WTC11 (cell line): ENCODE measurements around the gene ENTHD1. TPM values are rescaled to one million over a fixed set of nuclear protein-coding genes. Genes with fewer than 3 reads are reported as not detected.

Source experiments
- ATAC-seq: fragments of 200-7000 bp; cut with Tn5 transposase; 2 replicates; pipeline ENCODE4 v1.10.0; 2021; ENCODE audit warnings: mild to moderate bottlenecking, moderate library complexity
- CTCF ChIA-PET: fragments of 300-600 bp; sonication (Branson Sonifier 250); formaldehyde crosslinking; loops from one replicate; lab custom pipeline; 2021; ENCODE audit warnings: antibody characterized with exemption; lab: Charles Lee
- POLR2A ChIA-PET: fragments of 350-600 bp; sonication (Branson Sonifier 250); formaldehyde crosslinking; loops from one replicate; lab custom pipeline; 2021; ENCODE audit warnings: antibody characterized with exemption; lab: Charles Lee
- DNase-seq: peaks from one replicate; pipeline ENCODE4 v3.0.0; 2021; ENCODE audit warnings: low spot score
- H3K27ac Mint-ChIP-seq: 2 replicates; pipeline ENCODE4 v1.8.0; 2021; ENCODE audit warnings: mixed read lengths
- H3K27me3 Mint-ChIP-seq: 2 replicates; pipeline ENCODE4 v1.8.0; 2021; ENCODE audit warnings: low read depth, mild to moderate bottlenecking, moderate library complexity, mixed read lengths
- H3K36me3 Mint-ChIP-seq: 2 replicates; pipeline ENCODE4 v1.8.0; 2021; ENCODE audit warnings: mixed read lengths
- H3K4me1 Mint-ChIP-seq: 2 replicates; pipeline ENCODE4 v1.8.0; 2022; ENCODE audit warnings: mixed read lengths
- H3K4me3 Mint-ChIP-seq: 2 replicates; pipeline ENCODE4 v1.8.0; 2021; ENCODE audit warnings: mild to moderate bottlenecking, moderate library complexity, mixed read lengths
- H3K9me3 Mint-ChIP-seq: 2 replicates; pipeline ENCODE4 v1.8.0; 2021; ENCODE audit warnings: mixed read lengths
- ATF1 ChIP-seq: sonication (generic); formaldehyde crosslinking; IDR thresholded peaks from 2 replicates; pipeline ENCODE4 v1.8.1; 2023; ENCODE audit warnings: mild to moderate bottlenecking, moderate library complexity, missing genetic modification reagents
- ESRRA ChIP-seq: sonication (generic); formaldehyde crosslinking; IDR thresholded peaks from 2 replicates; pipeline ENCODE4 v1.8.1; 2022; ENCODE audit warnings: mild to moderate bottlenecking, missing genetic modification reagents, borderline replicate concordance
- GRHL2 ChIP-seq: fragments of 250-450 bp; sonication (Bioruptor Pico); IDR thresholded peaks from 2 replicates; pipeline ENCODE4 v1.8.0; 2022; ENCODE audit warnings: mild to moderate bottlenecking, moderate library complexity; ENCODE audit not compliant: insufficient replicate concordance, severe bottlenecking
- HMGA2 ChIP-seq: fragments of 250-450 bp; sonication (Bioruptor Pico); IDR thresholded peaks from 2 replicates; pipeline ENCODE4 v1.4.0; 2021; ENCODE audit warnings: mild to moderate bottlenecking, moderate library complexity
- JUN ChIP-seq: sonication (generic); formaldehyde crosslinking; IDR thresholded peaks from 2 replicates; pipeline ENCODE4 v1.8.0; 2023; ENCODE audit warnings: mild to moderate bottlenecking, missing genetic modification reagents
- MYBL2 ChIP-seq: sonication (generic); formaldehyde crosslinking; IDR thresholded peaks from 2 replicates; pipeline ENCODE4 v1.8.1; 2023; ENCODE audit warnings: mild to moderate bottlenecking, moderate library complexity, missing genetic modification reagents
- NFE2L1 ChIP-seq: sonication (generic); formaldehyde crosslinking; IDR thresholded peaks from 2 replicates; pipeline ENCODE4 v1.8.1; 2023; ENCODE audit warnings: missing genetic modification reagents
- NFYB ChIP-seq: sonication (generic); formaldehyde crosslinking; conservative IDR thresholded peaks from 2 replicates; pipeline ENCODE4 v1.8.0; 2022; ENCODE audit warnings: low read depth, missing genetic modification reagents
- NR2C2 ChIP-seq: sonication (generic); formaldehyde crosslinking; IDR thresholded peaks from 2 replicates; pipeline ENCODE4 v1.8.0; 2022; ENCODE audit warnings: mild to moderate bottlenecking, missing genetic modification reagents
- OVOL2 ChIP-seq: fragments of 250-450 bp; sonication (Bioruptor Pico); IDR thresholded peaks from 2 replicates; pipeline ENCODE4 v1.9.0; 2021; ENCODE audit warnings: mild to moderate bottlenecking, borderline replicate concordance
- RORB ChIP-seq: fragments of 250-450 bp; sonication (Bioruptor Pico); IDR thresholded peaks from 2 replicates; pipeline ENCODE4 v1.9.0; 2021; ENCODE audit warnings: mild to moderate bottlenecking
- ZBTB21 ChIP-seq: sonication (generic); formaldehyde crosslinking; IDR thresholded peaks from 2 replicates; pipeline ENCODE4 v1.8.1; 2023; ENCODE audit warnings: mild to moderate bottlenecking, missing genetic modification reagents, borderline replicate concordance
- ZNF219 ChIP-seq: sonication (generic); formaldehyde crosslinking; IDR thresholded peaks from 2 replicates; pipeline ENCODE4 v1.8.0; 2023; ENCODE audit warnings: missing genetic modification reagents, mild to moderate bottlenecking, borderline replicate concordance
- ZNF263 ChIP-seq: sonication (generic); formaldehyde crosslinking; IDR thresholded peaks from 2 replicates; pipeline ENCODE4 v1.8.1; 2022; ENCODE audit warnings: low read depth, mild to moderate bottlenecking, moderate library complexity, missing genetic modification reagents
- total RNA-seq: library from RNA; stranded (reverse); gene quantifications from 3 replicates; pipeline ENCODE4 v1.2.3, GENCODE V29; 2021
- TF ChIP-seq, protein P1 (sequence below): fragments of 250-450 bp; sonication (Bioruptor Pico); IDR thresholded peaks from 2 replicates; pipeline ENCODE4 v1.8.0; 2021; ENCODE audit warnings: mild to moderate bottlenecking
- TF ChIP-seq, protein P2 (sequence below): sonication (generic); formaldehyde crosslinking; IDR thresholded peaks from 2 replicates; pipeline ENCODE4 v1.8.0; 2022; ENCODE audit warnings: mild to moderate bottlenecking, missing genetic modification reagents
- TF ChIP-seq, protein P3 (sequence below): sonication (generic); formaldehyde crosslinking; conservative IDR thresholded peaks from 2 replicates; pipeline ENCODE4 v1.8.1; 2022; ENCODE audit warnings: mild to moderate bottlenecking, missing genetic modification reagents
- TF ChIP-seq, protein P4 (sequence below): sonication (generic); formaldehyde crosslinking; IDR thresholded peaks from 2 replicates; pipeline ENCODE4 v1.8.1; 2022; ENCODE audit warnings: low read depth, mild to moderate bottlenecking, moderate library complexity, missing genetic modification reagents, borderline replicate concordance
- TF ChIP-seq, protein P5 (sequence below): fragments of 250-450 bp; sonication (Bioruptor Pico); IDR thresholded peaks from 2 replicates; pipeline ENCODE4 v1.9.0; 2021; ENCODE audit warnings: mild to moderate bottlenecking
- TF ChIP-seq, protein P6 (sequence below): sonication (generic); formaldehyde crosslinking; conservative IDR thresholded peaks from 2 replicates; pipeline ENCODE4 v1.8.1; 2023; ENCODE audit warnings: mild to moderate bottlenecking, low read depth, missing genetic modification reagents, moderate library complexity
- TF ChIP-seq, protein P7 (sequence below): sonication (generic); formaldehyde crosslinking; IDR thresholded peaks from 2 replicates; pipeline ENCODE4 v1.8.0; 2023; ENCODE audit warnings: missing genetic modification reagents
- TF ChIP-seq, protein P8 (sequence below): sonication (generic); formaldehyde crosslinking; IDR thresholded peaks from 2 replicates; pipeline ENCODE4 v1.8.1; 2023; ENCODE audit warnings: mild to moderate bottlenecking, missing genetic modification reagents, moderate library complexity

ENTHD1 gene
- total RNA-seq, 1 experiment from 2014 or later: not detected

DNA sequence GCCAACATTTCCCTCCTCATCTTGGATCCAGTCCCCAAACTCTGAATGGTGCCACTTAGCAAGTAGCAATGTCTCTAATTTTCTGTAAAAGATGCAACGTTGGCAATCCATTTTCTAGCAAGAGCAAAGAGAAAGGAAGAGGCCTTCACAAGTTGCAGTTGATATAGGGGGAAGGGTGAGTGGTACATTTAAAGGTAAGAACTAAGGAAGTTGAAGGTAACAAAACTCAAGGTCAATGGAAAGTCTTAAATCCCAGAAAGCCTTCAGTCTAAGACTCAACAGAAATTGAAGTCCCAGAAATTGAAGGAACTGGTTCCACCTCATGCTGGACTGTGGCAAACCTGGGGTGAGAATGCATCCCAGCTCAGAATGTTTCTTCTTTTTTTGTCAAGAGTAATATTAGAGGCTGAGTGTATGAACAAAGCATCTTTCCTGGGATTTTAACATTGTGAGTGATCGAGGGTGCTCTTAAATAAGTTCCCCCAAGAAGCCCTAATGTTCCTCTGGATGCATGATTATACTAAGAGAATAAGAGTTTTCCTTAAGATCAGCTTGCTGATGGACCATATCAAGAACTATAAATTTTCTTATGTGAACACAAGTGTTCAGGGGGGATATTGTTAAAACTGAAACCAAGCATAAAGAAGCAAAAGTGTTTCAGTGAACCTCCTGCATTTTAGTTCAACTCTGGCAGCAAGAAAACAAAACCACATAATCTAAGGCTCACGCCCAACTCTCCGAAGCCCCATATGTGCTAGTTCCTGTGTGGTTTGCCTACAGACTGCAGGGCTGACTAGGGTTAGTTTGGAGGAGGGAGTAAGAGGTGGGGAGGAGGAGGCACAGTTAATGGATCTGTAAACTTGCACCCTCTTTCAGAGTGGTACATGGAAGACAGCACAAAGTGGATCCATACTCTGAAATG lies 7.0 kb upstream of the ENTHD1 start, which contains the start of gene GRAP2:
TSS of gene GRAP2 (plus strand) at position 779 of the 922 bp plus-strand sequence. CDS start 46,023 bp downstream, outside the sequence.
- Mint-ChIP-seq H3K4me3 (no peak within 1 kb of the TSS), H3K4me1 (peaks cover 1% of the 10 kb centered on the region; the same call in 1 of the 2 replicates), H3K9me3 (no peaks in the 10 kb centered on the region), H3K36me3 (no peaks in the 10 kb centered on the region), H3K27me3 (peaks cover 3% of the 10 kb centered on the region), H3K27ac (no peak within 1 kb of the TSS)
- ChIA-PET CTCF (no interaction called here), POLR2A (no interaction called here)
- ATAC-seq (no peak), DNase-seq (no peak)
- no peak for TF ChIP-seq RORB
- no peak for TF ChIP-seq ESRRA (CRISPR knock-in tag)
- TF ChIP-seq HMGA2 (CRISPR knock-in tag): no peak
- TF ChIP-seq ZNF263 (CRISPR knock-in tag): no peak
- TF ChIP-seq, protein P1, sequence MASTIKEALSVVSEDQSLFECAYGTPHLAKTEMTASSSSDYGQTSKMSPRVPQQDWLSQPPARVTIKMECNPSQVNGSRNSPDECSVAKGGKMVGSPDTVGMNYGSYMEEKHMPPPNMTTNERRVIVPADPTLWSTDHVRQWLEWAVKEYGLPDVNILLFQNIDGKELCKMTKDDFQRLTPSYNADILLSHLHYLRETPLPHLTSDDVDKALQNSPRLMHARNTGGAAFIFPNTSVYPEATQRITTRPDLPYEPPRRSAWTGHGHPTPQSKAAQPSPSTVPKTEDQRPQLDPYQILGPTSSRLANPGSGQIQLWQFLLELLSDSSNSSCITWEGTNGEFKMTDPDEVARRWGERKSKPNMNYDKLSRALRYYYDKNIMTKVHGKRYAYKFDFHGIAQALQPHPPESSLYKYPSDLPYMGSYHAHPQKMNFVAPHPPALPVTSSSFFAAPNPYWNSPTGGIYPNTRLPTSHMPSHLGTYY (CRISPR knock-in tag): no peak
- TF ChIP-seq, protein P2, sequence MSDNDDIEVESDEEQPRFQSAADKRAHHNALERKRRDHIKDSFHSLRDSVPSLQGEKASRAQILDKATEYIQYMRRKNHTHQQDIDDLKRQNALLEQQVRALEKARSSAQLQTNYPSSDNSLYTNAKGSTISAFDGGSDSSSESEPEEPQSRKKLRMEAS: no peak
- no peak for TF ChIP-seq JUN (CRISPR knock-in tag)
- TF ChIP-seq NR2C2 (CRISPR knock-in tag): no peak
- TF ChIP-seq, protein P3, sequence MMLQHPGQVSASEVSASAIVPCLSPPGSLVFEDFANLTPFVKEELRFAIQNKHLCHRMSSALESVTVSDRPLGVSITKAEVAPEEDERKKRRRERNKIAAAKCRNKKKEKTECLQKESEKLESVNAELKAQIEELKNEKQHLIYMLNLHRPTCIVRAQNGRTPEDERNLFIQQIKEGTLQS (CRISPR knock-in tag): no peak
- no peak for TF ChIP-seq ATF1 (CRISPR knock-in tag)
- TF ChIP-seq MYBL2 (CRISPR knock-in tag): no peak
- TF ChIP-seq, protein P4, sequence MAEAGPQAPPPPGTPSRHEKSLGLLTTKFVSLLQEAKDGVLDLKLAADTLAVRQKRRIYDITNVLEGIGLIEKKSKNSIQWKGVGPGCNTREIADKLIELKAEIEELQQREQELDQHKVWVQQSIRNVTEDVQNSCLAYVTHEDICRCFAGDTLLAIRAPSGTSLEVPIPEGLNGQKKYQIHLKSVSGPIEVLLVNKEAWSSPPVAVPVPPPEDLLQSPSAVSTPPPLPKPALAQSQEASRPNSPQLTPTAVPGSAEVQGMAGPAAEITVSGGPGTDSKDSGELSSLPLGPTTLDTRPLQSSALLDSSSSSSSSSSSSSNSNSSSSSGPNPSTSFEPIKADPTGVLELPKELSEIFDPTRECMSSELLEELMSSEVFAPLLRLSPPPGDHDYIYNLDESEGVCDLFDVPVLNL: no peak
- no peak for TF ChIP-seq NFE2L1 (CRISPR knock-in tag)

DNA sequence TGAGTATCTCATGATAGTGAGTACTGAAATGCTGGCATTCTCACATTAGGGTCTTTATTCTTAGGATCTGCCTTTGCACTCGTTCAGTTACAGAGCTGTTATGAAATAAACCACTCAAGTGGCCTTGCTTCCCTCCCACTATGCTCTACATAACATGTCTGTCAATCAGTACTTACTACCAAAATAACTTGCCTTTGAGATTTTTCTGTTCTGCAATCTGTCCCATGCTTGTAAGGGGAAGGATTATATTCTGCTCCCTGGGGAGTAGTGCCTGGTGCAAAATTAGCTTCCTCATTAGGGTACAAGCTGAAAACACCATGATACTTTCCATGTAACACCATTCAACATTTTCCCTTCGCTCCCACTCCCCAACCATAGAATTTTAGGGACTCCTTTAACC lies 5.4 kb upstream of the ENTHD1 start:
- ChIA-PET POLR2A (no interaction called here), CTCF (no interaction called here)
- Mint-ChIP-seq H3K36me3 (no peaks in the 10 kb centered on the region), H3K4me1 (no peaks in the 10 kb centered on the region), H3K27me3 (peaks cover 3% of the 10 kb centered on the region), H3K9me3 (no peaks in the 10 kb centered on the region), H3K4me3 (no peak overlapping the region), H3K27ac (no peak overlapping the region)
- DNase-seq (no peak), ATAC-seq (no peak)
- TF ChIP-seq HMGA2 (CRISPR knock-in tag) (no peak), ATF1 (CRISPR knock-in tag) (no peak), ZBTB21 (no peak), NFYB (CRISPR knock-in tag) (no peak), GRHL2 (no peak), ZNF219 (no peak), NR2C2 (CRISPR knock-in tag) (no peak), OVOL2 (no peak), ESRRA (CRISPR knock-in tag) (no peak)
- TF ChIP-seq, protein P5, sequence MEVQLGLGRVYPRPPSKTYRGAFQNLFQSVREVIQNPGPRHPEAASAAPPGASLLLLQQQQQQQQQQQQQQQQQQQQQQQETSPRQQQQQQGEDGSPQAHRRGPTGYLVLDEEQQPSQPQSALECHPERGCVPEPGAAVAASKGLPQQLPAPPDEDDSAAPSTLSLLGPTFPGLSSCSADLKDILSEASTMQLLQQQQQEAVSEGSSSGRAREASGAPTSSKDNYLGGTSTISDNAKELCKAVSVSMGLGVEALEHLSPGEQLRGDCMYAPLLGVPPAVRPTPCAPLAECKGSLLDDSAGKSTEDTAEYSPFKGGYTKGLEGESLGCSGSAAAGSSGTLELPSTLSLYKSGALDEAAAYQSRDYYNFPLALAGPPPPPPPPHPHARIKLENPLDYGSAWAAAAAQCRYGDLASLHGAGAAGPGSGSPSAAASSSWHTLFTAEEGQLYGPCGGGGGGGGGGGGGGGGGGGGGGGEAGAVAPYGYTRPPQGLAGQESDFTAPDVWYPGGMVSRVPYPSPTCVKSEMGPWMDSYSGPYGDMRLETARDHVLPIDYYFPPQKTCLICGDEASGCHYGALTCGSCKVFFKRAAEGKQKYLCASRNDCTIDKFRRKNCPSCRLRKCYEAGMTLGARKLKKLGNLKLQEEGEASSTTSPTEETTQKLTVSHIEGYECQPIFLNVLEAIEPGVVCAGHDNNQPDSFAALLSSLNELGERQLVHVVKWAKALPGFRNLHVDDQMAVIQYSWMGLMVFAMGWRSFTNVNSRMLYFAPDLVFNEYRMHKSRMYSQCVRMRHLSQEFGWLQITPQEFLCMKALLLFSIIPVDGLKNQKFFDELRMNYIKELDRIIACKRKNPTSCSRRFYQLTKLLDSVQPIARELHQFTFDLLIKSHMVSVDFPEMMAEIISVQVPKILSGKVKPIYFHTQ (CRISPR knock-in tag): no peak
- TF ChIP-seq, protein P6, sequence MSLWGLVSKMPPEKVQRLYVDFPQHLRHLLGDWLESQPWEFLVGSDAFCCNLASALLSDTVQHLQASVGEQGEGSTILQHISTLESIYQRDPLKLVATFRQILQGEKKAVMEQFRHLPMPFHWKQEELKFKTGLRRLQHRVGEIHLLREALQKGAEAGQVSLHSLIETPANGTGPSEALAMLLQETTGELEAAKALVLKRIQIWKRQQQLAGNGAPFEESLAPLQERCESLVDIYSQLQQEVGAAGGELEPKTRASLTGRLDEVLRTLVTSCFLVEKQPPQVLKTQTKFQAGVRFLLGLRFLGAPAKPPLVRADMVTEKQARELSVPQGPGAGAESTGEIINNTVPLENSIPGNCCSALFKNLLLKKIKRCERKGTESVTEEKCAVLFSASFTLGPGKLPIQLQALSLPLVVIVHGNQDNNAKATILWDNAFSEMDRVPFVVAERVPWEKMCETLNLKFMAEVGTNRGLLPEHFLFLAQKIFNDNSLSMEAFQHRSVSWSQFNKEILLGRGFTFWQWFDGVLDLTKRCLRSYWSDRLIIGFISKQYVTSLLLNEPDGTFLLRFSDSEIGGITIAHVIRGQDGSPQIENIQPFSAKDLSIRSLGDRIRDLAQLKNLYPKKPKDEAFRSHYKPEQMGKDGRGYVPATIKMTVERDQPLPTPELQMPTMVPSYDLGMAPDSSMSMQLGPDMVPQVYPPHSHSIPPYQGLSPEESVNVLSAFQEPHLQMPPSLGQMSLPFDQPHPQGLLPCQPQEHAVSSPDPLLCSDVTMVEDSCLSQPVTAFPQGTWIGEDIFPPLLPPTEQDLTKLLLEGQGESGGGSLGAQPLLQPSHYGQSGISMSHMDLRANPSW: no peak
- TF ChIP-seq, protein P7, sequence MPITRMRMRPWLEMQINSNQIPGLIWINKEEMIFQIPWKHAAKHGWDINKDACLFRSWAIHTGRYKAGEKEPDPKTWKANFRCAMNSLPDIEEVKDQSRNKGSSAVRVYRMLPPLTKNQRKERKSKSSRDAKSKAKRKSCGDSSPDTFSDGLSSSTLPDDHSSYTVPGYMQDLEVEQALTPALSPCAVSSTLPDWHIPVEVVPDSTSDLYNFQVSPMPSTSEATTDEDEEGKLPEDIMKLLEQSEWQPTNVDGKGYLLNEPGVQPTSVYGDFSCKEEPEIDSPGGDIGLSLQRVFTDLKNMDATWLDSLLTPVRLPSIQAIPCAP: no peak
- TF ChIP-seq, protein P8, sequence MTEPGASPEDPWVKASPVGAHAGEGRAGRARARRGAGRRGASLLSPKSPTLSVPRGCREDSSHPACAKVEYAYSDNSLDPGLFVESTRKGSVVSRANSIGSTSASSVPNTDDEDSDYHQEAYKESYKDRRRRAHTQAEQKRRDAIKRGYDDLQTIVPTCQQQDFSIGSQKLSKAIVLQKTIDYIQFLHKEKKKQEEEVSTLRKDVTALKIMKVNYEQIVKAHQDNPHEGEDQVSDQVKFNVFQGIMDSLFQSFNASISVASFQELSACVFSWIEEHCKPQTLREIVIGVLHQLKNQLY (CRISPR knock-in tag): no peak
